HepG2 (cell line): ENCODE results near the gene GDPGP1. TPM values are rescaled to one million over a fixed set of nuclear protein-coding genes. Genes with fewer than 3 reads are reported as not detected.

Experiments
- ATAC-seq: fragments of 200-7000 bp; cut with Tn5 transposase; 3 replicates; pipeline ENCODE4 v1.9.1; 2020; ENCODE audit warnings: mild to moderate bottlenecking, moderate library complexity
- BruUV-seq: library from RNA; stranded (reverse); fragments of 400-500 nt; replicated peaks from 2 replicates; lab custom pipeline; 2021; lab: Mats Ljungman, UMichigan
- CTCF ChIA-PET: fragments of 300-600 bp; formaldehyde crosslinking; extraction: SDS; loops from one replicate; lab custom pipeline; 2021; ENCODE audit warnings: low total read pairs, inconsistent platforms, low intra/inter-chr PET ratio; lab: Yijun Ruan, JAX
- POLR2A ChIA-PET: fragments of 350-600 bp; sonication (Branson Sonifier 250); formaldehyde crosslinking; loops from one replicate; lab custom pipeline; 2020; ENCODE audit warnings: antibody characterized with exemption, inconsistent platforms; lab: Yijun Ruan, JAX
- DNase-seq: peaks from one replicate; pipeline ENCODE4 v3.0.0-alpha.2; 2015; ENCODE audit warnings: low spot score
- FAIRE-seq: peaks from 3 replicates; lab custom pipeline; 2011; peaks lifted over from hg19 to GRCh38; lab: Jason Lieb, UNC
- H2AFZ ChIP-seq: one replicate; pipeline ENCODE4 v1.6.1; 2011; ENCODE audit warnings: low read length, inconsistent platforms
- H3K27ac ChIP-seq: fragments of 300-600 bp; 3 replicates; pipeline ENCODE4 v1.8.0; 2011; ENCODE audit warnings: mixed run types, mild to moderate bottlenecking, mixed read lengths, low read length, inconsistent platforms; ENCODE audit not compliant: insufficient read depth; ENCODE audit errors: extremely low read length
- H3K27me3 ChIP-seq, 2 experiments: fragments of 200-600 bp in 1 of 2; 2 replicates in 1 of 2; 3 replicates in 1 of 2; pipeline versions ENCODE4 v1.6.0 to v1.8.0; 2011; ENCODE audit warnings: low read length in 2 of 2, mild to moderate bottlenecking in 2 of 2, moderate library complexity in 2 of 2, inconsistent platforms in 1 of 2; ENCODE audit not compliant: insufficient read depth in 2 of 2, control insufficient read depth in 1 of 2
- H3K36me3 ChIP-seq, 2 experiments: fragments of 200-600 bp in 1 of 2; replicated peaks in 1 of 2; 2 replicates in 1 of 2; 3 replicates in 1 of 2; pipeline versions ENCODE4 v1.5.1 to v1.8.0; 2011; ENCODE audit warnings: low read length in 2 of 2, inconsistent platforms in 1 of 2; ENCODE audit not compliant: insufficient read depth in 2 of 2, control insufficient read depth in 1 of 2
- H3K4me1 ChIP-seq: 2 replicates; pipeline ENCODE4 v1.5.1; 2012; ENCODE audit warnings: low read length, inconsistent platforms; ENCODE audit not compliant: insufficient read depth
- H3K4me2 ChIP-seq: 2 replicates; pipeline ENCODE4 v1.6.0; 2011; ENCODE audit warnings: low read depth, low read length, inconsistent platforms
- H3K4me3 ChIP-seq, 3 experiments: fragments of 200-600 bp in 1 of 3; sonication (generic), shearing (Covaris generic) in 1 of 3; replicated peaks in 1 of 3; 2 replicates each; pipeline ENCODE4 v1.5.1; 2011 to 2016; ENCODE audit warnings: low read length in 3 of 3, inconsistent platforms in 2 of 3, low read depth in 2 of 3, mild to moderate bottlenecking in 2 of 3, control low read depth in 1 of 3, mixed read lengths in 1 of 3; ENCODE audit not compliant: insufficient read depth in 1 of 3
- H3K79me2 ChIP-seq: one replicate; pipeline ENCODE4 v1.6.1; 2011; ENCODE audit warnings: low read length, inconsistent platforms; ENCODE audit not compliant: insufficient read depth
- H3K9ac ChIP-seq: 2 replicates; pipeline ENCODE4 v1.6.0; 2011; ENCODE audit warnings: mild to moderate bottlenecking, low read depth, low read length, inconsistent platforms; ENCODE audit not compliant: insufficient read depth
- H3K9me3 ChIP-seq: 2 replicates; pipeline ENCODE4 v1.5.1; 2012; ENCODE audit warnings: mild to moderate bottlenecking, low read length
- H4K20me1 ChIP-seq: 2 replicates; pipeline ENCODE4 v1.6.0; 2011; ENCODE audit warnings: inconsistent platforms, mild to moderate bottlenecking, low read length, moderate library complexity; ENCODE audit not compliant: insufficient read depth
- CHCHD3 ChIP-seq: sonication (generic); formaldehyde crosslinking; IDR thresholded peaks from 2 replicates; pipeline ENCODE4 v1.8.0; 2022; ENCODE audit warnings: mild to moderate bottlenecking, missing genetic modification reagents, moderate library complexity
- CREB1 ChIP-seq, 2 experiments: fragments of 450-650 bp in 1 of 2; IDR thresholded peaks; 2 replicates each; pipeline ENCODE4 v1.6.1; 2016 to 2017; ENCODE audit warnings: control low read depth in 1 of 2, mild to moderate bottlenecking in 1 of 2, missing compliant biosample characterization in 1 of 2, missing genetic modification characterization in 1 of 2
- NR1H2 ChIP-seq: sonication (generic); formaldehyde crosslinking; IDR thresholded peaks from 2 replicates; pipeline ENCODE4 v1.8.1; 2022; ENCODE audit warnings: low read depth, missing genetic modification reagents, borderline replicate concordance
- SP1 ChIP-seq, 2 experiments: fragments of 450-650 bp in 1 of 2; sonication (generic) in 1 of 2; formaldehyde crosslinking in 1 of 2; IDR thresholded peaks; 2 replicates each; pipeline versions ENCODE4 v1.4.0 to v1.6.1; 2016 to 2020; ENCODE audit warnings: missing genetic modification reagents in 1 of 2
- ZNF143 ChIP-seq: sonication (generic); formaldehyde crosslinking; IDR thresholded peaks from 2 replicates; pipeline ENCODE4 v1.4.0; 2020; ENCODE audit warnings: missing genetic modification reagents
- ZNF232 ChIP-seq: sonication (generic); formaldehyde crosslinking; IDR thresholded peaks from 2 replicates; pipeline ENCODE4 v1.4.0; 2020; ENCODE audit warnings: missing genetic modification reagents, borderline replicate concordance
- WGBS: methylation state at CpG from one replicate; pipeline ENCODE4 v1.1.6; 2017; ENCODE audit warnings: low lambda C conversion rate; 5-methylcytosine and 5-hydroxymethylcytosine counted together
- in situ Hi-C: cut with HindIII; loops from 2 replicates; pipeline ENCODE4 v1.10.0; 2017; ENCODE audit warnings: low pct_unique_long_range_greater_than_20kb; ENCODE audit not compliant: extremely low pct_ligation_motif_present
- intact Hi-C: fragments of 100-400 bp; cut with micrococcal nuclease; formaldehyde crosslinking; loops from one replicate; pipeline ENCODE4 v1.10.0; 2022; ENCODE audit not compliant: unreplicated experiment
- polyA plus RNA-seq, 8 experiments: library from polyadenylated mRNA; depleted of rRNA in 3 of 8; stranded (reverse) in 7 of 8; unstranded in 1 of 8; fragments of >200 nt; fragmentation: Illumina TruSeq in 4 of 8; extraction: Trizol in 4 of 8; gene quantifications; 2 replicates each; pipeline versions ENCODE4 v1.2.1 to v1.2.3, GENCODE V29; 2011 to 2016; ENCODE audit warnings: low read depth in 4 of 8, missing spikeins in 1 of 8, mixed read lengths in 1 of 8; ENCODE audit not compliant: insufficient read depth in 1 of 8
- total RNA-seq, 5 experiments: library from RNA; depleted of rRNA; stranded (reverse); fragments of >200 nt; fragmentation: Illumina TruSeq; extraction: Trizol; gene quantifications; 2 replicates each; pipeline ENCODE4 v1.2.3, GENCODE V29; 2016; ENCODE audit warnings: low read depth in 1 of 5
- TF ChIP-seq, protein P1 (sequence below): sonication (generic); formaldehyde crosslinking; IDR thresholded peaks from 2 replicates; pipeline ENCODE4 v1.5.0; 2020; ENCODE audit warnings: missing genetic modification reagents, mild to moderate bottlenecking, borderline replicate concordance
- TF ChIP-seq, protein P2 (sequence below), 2 experiments: sonication (generic) in 1 of 2; formaldehyde crosslinking in 1 of 2; IDR thresholded peaks; 2 replicates each; pipeline versions ENCODE4 v1.6.1 to v1.9.0; 2014 to 2022; ENCODE audit warnings: antibody characterized with exemption in 1 of 2, borderline replicate concordance in 1 of 2, inconsistent platforms in 1 of 2, low read depth in 1 of 2, missing genetic modification reagents in 1 of 2

The GDPGP1 gene
- total and polyA plus RNA-seq, 2 of the 13 experiments (the other 11 are each of a cell fraction or from before 2014, with no cell fraction given) = 1.5 to 4.3 TPM

DNA sequence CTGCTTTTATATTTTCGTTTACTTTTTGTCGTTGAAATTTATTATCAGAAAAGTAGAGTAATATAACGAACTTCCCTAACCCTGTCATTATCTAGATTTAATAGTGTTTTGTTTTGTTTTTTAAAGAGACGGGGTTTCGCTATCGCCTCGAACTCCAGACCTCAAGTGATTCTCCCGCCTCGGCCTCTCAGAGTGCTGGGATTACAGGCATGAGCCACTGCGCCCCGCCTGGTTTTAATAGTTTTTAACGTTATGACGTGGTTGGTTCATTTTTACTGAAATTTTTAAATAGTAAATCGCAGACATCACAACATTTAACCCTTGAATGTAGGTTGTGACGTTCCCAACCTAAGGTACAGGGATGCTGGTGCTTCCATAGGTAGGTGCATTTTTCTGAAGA, 32.5 kb downstream of the GDPGP1 start:
- peak overlapping the region; percentile 88 for H3K9ac ChIP-seq
- peaks cover 61% of the 10 kb centered on the region for H3K4me1 ChIP-seq
- BruUV-seq = no TSS peak
- TF ChIP-seq, protein P1, sequence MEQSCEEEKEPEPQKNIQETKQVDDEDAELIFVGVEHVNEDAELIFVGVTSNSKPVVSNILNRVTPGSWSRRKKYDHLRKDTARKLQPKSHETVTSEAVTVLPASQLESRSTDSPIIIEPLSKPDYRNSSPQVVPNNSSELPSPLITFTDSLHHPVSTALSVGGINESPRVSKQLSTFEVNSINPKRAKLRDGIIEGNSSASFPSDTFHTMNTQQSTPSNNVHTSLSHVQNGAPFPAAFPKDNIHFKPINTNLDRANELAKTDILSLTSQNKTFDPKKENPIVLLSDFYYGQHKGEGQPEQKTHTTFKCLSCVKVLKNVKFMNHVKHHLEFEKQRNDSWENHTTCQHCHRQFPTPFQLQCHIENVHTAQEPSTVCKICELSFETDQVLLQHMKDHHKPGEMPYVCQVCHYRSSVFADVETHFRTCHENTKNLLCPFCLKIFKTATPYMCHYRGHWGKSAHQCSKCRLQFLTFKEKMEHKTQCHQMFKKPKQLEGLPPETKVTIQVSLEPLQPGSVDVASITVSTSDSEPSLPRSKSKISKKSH (CRISPR knock-in tag) = no peak
- no peak for TF ChIP-seq ZNF232
- TF ChIP-seq SP1 (IDR thresholded peaks at IDR 0.05) = no peak
- no peak for TF ChIP-seq SP1 (CRISPR knock-in tag; IDR thresholded peaks at IDR 0.05)
- TF ChIP-seq, protein P2, sequence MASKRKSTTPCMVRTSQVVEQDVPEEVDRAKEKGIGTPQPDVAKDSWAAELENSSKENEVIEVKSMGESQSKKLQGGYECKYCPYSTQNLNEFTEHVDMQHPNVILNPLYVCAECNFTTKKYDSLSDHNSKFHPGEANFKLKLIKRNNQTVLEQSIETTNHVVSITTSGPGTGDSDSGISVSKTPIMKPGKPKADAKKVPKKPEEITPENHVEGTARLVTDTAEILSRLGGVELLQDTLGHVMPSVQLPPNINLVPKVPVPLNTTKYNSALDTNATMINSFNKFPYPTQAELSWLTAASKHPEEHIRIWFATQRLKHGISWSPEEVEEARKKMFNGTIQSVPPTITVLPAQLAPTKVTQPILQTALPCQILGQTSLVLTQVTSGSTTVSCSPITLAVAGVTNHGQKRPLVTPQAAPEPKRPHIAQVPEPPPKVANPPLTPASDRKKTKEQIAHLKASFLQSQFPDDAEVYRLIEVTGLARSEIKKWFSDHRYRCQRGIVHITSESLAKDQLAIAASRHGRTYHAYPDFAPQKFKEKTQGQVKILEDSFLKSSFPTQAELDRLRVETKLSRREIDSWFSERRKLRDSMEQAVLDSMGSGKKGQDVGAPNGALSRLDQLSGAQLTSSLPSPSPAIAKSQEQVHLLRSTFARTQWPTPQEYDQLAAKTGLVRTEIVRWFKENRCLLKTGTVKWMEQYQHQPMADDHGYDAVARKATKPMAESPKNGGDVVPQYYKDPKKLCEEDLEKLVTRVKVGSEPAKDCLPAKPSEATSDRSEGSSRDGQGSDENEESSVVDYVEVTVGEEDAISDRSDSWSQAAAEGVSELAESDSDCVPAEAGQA (IDR thresholded peaks at IDR 0.05; ENCODE audit: low read depth) = no peak
- TF ChIP-seq, protein P2 (CRISPR knock-in tag; IDR thresholded peaks at IDR 0.05; ENCODE audit: borderline replicate concordance) = no peak
- TF ChIP-seq CHCHD3 (CRISPR knock-in tag) = no peak
- no peak for TF ChIP-seq ZNF143 (CRISPR knock-in tag)
- no peak for TF ChIP-seq NR1H2 (CRISPR knock-in tag)
- TF ChIP-seq CREB1 (IDR thresholded peaks at IDR 0.05) = peak; percentile 41; the same call in 1 of the 2 replicates
- TF ChIP-seq CREB1 (CRISPR knock-in tag; IDR thresholded peaks at IDR 0.05) = no peak
- peaks cover 42% of the 10 kb centered on the region for H3K79me2 ChIP-seq
- ChIA-PET CTCF (no interaction called here), POLR2A (interaction anchor here (0.8 to 1.2 kb wide), 6 partner anchors 8 to 123 kb away, joined by 3 to 11 read pairs (median 4); partner anchors contain the start of gene TTLL13)
- H3K9me3 ChIP-seq = no peaks in the 10 kb centered on the region
- peak overlapping the region; percentile 83 for H3K27ac ChIP-seq
- FAIRE-seq (no peak), ATAC-seq (no peak), DNase-seq (no peak)
- H3K4me2 ChIP-seq = peak overlapping the region; percentile 87
- H4K20me1 ChIP-seq = peaks cover 7% of the 10 kb centered on the region
- peaks cover 5 to 25% of the 10 kb centered on the region in 2 experiments; a peak in 4 of 5 replicates for H3K36me3 ChIP-seq
- in situ Hi-C loops = no loop called here
- peak overlapping the region; percentile 71 to 78 (median 72) for H3K4me3 ChIP-seq
- no peak overlapping the region for H2AFZ ChIP-seq
- intact Hi-C loops = loop anchor here (5.0 kb wide), 1 partner anchor 34 kb away; the partner anchor contains the start of genes CIB1 and GDPGP1
- H3K27me3 ChIP-seq = no peaks in the 10 kb centered on the region; a peak in 1 of 5 replicates
- 27% methylated on average over 15 of the region's 15 CpGs for WGBS
